Measurements from ENCODE around the gene HPS5. TPM values are rescaled to one million over a fixed set of nuclear protein-coding genes. Genes with fewer than 3 reads are reported as not detected.
A peak's percentile ranks its signal among the peaks of the same experiment; 100 is the strongest.

HPS5 gene
- total and polyA plus RNA-seq, 2 of the 13 experiments (the other 11 are each of a cell fraction or from before 2014, with no cell fraction given), result 6.6 to 25.5 TPM

DNA sequence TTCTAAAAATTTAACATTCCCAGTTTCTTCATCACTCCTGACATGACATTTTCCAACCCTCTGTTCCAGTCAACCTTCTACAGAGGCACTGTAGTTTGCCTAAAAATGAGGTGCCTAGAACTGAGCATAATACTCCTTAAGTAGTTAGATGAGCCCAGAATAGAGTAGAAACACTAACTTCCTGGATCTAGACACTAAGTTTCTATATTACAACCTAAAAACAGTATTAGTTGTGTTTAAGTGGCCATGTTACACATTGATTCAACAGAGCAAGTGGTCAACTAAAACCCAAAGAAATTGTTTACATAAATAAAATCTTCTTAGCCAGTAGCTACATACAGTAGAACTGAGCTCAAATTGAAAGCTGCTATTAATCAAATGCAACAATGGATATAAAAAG is 1.3 kb downstream of the HPS5 start (continued):
- TF ChIP-seq ASH2L (IDR thresholded peaks at IDR 0.05; ENCODE audit: insufficient read length, low read depth, low read length) (no peak), KAT2B (IDR thresholded peaks at IDR 0.05; ENCODE audit: borderline replicate concordance, low read depth, low read length) (no peak)

DNA sequence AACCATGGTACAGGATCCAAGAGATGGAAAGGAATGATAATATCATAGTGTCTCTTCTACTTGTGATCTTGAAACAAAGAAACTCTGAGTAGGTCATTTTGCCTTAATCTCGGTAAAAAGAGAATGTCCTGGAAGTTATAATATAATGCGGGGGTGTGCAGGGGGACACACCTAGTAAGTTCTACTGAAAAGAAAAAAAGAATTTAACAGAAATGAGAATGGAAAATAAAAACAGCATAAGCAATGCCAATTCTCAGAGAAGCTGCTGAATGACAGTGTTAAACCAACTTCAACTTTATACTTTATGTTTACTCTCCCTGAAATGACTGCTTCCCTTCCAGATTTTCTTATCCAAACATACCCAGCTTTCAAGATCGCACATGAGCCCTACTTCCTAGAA is 2.0 kb downstream of the HPS5 start:
- 59% methylated on average over 3 of the region's 3 CpGs for WGBS (ENCODE audit: low lambda C conversion rate)
- ChIA-PET CTCF (ENCODE audit: low intra/inter-chr PET ratio, low total read pairs) (no interaction called here), POLR2A (interaction anchor here (0.5 to 4.2 kb wide), 7 partner anchors 53 to 207 kb away, joined by 3 to 36 read pairs (median 6); partner anchors contain the start of genes LDHA and TSG101)
- in situ Hi-C loops (cut with HindIII; ENCODE audit: extremely low pct_ligation_motif_present, low pct_unique_long_range_greater_than_20kb), result no loop called here
- H3K9ac ChIP-seq (ENCODE audit: insufficient read depth, low read depth, low read length), result peak overlapping the region; percentile 94; the same call in 1 of the 2 replicates
- H4K20me1 ChIP-seq (ENCODE audit: insufficient read depth, low read length), result no peaks in the 10 kb centered on the region
- H3K36me3 ChIP-seq (replicated peaks in 1 of 2; ENCODE audit: control insufficient read depth in 1 of 2, insufficient read depth in 2 of 2, low read length in 2 of 2), result peaks cover 2 to 5% of the 10 kb centered on the region in 2 experiments; a peak in 3 of 5 replicates
- TF ChIP-seq, protein P1, sequence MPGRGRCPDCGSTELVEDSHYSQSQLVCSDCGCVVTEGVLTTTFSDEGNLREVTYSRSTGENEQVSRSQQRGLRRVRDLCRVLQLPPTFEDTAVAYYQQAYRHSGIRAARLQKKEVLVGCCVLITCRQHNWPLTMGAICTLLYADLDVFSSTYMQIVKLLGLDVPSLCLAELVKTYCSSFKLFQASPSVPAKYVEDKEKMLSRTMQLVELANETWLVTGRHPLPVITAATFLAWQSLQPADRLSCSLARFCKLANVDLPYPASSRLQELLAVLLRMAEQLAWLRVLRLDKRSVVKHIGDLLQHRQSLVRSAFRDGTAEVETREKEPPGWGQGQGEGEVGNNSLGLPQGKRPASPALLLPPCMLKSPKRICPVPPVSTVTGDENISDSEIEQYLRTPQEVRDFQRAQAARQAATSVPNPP (CRISPR knock-in tag; IDR thresholded peaks at IDR 0.05), result no peak
- TF ChIP-seq BCL6 (CRISPR knock-in tag; IDR thresholded peaks at IDR 0.05) (0 out of 2 replicates have a peak, but pooled peaks have one; percentile 8), MED1 (CRISPR knock-in tag; IDR thresholded peaks at IDR 0.05) (no peak), ZBTB1 (CRISPR knock-in tag; IDR thresholded peaks at IDR 0.05; ENCODE audit: borderline replicate concordance) (no peak)
- TF ChIP-seq, protein P2, sequence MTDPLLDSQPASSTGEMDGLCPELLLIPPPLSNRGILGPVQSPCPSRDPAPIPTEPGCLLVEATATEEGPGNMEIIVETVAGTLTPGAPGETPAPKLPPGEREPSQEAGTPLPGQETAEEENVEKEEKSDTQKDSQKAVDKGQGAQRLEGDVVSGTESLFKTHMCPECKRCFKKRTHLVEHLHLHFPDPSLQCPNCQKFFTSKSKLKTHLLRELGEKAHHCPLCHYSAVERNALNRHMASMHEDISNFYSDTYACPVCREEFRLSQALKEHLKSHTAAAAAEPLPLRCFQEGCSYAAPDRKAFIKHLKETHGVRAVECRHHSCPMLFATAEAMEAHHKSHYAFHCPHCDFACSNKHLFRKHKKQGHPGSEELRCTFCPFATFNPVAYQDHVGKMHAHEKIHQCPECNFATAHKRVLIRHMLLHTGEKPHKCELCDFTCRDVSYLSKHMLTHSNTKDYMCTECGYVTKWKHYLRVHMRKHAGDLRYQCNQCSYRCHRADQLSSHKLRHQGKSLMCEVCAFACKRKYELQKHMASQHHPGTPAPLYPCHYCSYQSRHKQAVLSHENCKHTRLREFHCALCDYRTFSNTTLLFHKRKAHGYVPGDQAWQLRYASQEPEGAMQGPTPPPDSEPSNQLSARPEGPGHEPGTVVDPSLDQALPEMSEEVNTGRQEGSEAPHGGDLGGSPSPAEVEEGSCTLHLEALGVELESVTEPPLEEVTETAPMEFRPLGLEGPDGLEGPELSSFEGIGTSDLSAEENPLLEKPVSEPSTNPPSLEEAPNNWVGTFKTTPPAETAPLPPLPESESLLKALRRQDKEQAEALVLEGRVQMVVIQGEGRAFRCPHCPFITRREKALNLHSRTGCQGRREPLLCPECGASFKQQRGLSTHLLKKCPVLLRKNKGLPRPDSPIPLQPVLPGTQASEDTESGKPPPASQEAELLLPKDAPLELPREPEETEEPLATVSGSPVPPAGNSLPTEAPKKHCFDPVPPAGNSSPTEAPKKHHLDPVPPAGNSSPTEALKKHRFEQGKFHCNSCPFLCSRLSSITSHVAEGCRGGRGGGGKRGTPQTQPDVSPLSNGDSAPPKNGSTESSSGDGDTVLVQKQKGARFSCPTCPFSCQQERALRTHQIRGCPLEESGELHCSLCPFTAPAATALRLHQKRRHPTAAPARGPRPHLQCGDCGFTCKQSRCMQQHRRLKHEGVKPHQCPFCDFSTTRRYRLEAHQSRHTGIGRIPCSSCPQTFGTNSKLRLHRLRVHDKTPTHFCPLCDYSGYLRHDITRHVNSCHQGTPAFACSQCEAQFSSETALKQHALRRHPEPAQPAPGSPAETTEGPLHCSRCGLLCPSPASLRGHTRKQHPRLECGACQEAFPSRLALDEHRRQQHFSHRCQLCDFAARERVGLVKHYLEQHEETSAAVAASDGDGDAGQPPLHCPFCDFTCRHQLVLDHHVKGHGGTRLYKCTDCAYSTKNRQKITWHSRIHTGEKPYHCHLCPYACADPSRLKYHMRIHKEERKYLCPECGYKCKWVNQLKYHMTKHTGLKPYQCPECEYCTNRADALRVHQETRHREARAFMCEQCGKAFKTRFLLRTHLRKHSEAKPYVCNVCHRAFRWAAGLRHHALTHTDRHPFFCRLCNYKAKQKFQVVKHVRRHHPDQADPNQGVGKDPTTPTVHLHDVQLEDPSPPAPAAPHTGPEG (CRISPR knock-in tag; IDR thresholded peaks at IDR 0.05), result no peak
- intact Hi-C loops (cut with micrococcal nuclease; ENCODE audit: unreplicated experiment), result loop anchor here (5.0 to 10.0 kb wide), 5 partner anchors 62 to 312 kb away; partner anchors contain the start of genes MRGPRX4, SAA4 and SPTY2D1
- H3K9me3 ChIP-seq (ENCODE audit: low read length), result no peaks in the 10 kb centered on the region
- peaks cover 76% of the 10 kb centered on the region for H3K79me2 ChIP-seq (ENCODE audit: insufficient read depth, low read length)
- DNase-seq (ENCODE audit: low spot score) (no peak), ATAC-seq (no peak), FAIRE-seq (no peak)
- no TSS peak for BruUV-seq (replicated peaks)
- H3K4me1 ChIP-seq (ENCODE audit: insufficient read depth, low read length), result peaks cover 54% of the 10 kb centered on the region
- no peaks in the 10 kb centered on the region; a peak in 1 of 5 replicates for H3K27me3 ChIP-seq (ENCODE audit: control insufficient read depth in 1 of 2, insufficient read depth in 2 of 2, low read length in 2 of 2)
- peak overlapping the region; percentile 96 for H3K4me2 ChIP-seq (ENCODE audit: low read depth, low read length)
- H2AFZ ChIP-seq (ENCODE audit: low read length), result no peak overlapping the region
- H3K27ac ChIP-seq (ENCODE audit: extremely low read length, insufficient read depth, low read length), result no peak overlapping the region
- peak overlapping the region in 2 of 3 experiments; percentile 78; a peak in 2 of 6 replicates for H3K4me3 ChIP-seq (replicated peaks in 1 of 3; ENCODE audit: insufficient read depth in 1 of 3, low read depth in 2 of 3, low read length in 3 of 3)
